GM19468 (cell line): Measurements from ENCODE around the gene DPEP2.

Experiments
- ATAC-seq: cut with Tn5 transposase; IDR thresholded peaks from one replicate; pipeline ENCODE4 v1.9.1; 2021; ENCODE audit warnings: mild to moderate bottlenecking, moderate library complexity, moderate number of reproducible peaks; ENCODE audit not compliant: unreplicated experiment; ENCODE audit errors: extremely low read depth

Gene DPEP2

GRCh38 chr16:67959536-67960329 is 39.6 kb downstream of the DPEP2 start:
- ATAC-seq: no peak

- no peak for ATAC-seq
Measured at GRCh38 chr16:67957622-67958021, 41.7 kb downstream of the DPEP2 start.

- ATAC-seq: no peak
Measured at GRCh38 chr16:67954421-67955196, 44.7 kb downstream of the DPEP2 start.

- no peak for ATAC-seq
Measured at GRCh38 chr16:67953641-67954375, 45.5 kb downstream of the DPEP2 start.

GRCh38 chr16:67951485-67951884 is 47.8 kb downstream of the DPEP2 start:
- ATAC-seq: no peak

GRCh38 chr16:67950335-67950843 is 48.9 kb downstream of the DPEP2 start:
- no peak for ATAC-seq

- no peak for ATAC-seq
Measured at GRCh38 chr16:67949645-67950044, 49.6 kb downstream of the DPEP2 start.

GRCh38 chr16:67948015-67948414 is 51.3 kb downstream of the DPEP2 start:
- ATAC-seq: no peak

GRCh38 chr16:67946966-67947558 is 52.2 kb downstream of the DPEP2 start:
- no peak for ATAC-seq

GRCh38 chr16:67946128-67946569 is 53.1 kb downstream of the DPEP2 start:
- no peak for ATAC-seq

- no peak for ATAC-seq
Measured at GRCh38 chr16:67945392-67945933, 53.8 kb downstream of the DPEP2 start.

- no peak for ATAC-seq
Measured at GRCh38 chr16:67944690-67945391, 54.4 kb downstream of the DPEP2 start.

GRCh38 chr16:67943619-67944504 is 55.4 kb downstream of the DPEP2 start, which contains the start of gene LCAT:
Gene LCAT, minus strand, starts transcription at chr16:67944120. Its CDS starts 19 bp downstream, at chr16:67944101.
- no peak for ATAC-seq

GRCh38 chr16:67943256-67943618 is 56.0 kb downstream of the DPEP2 start:
- ATAC-seq: no peak

GRCh38 chr16:67942510-67943255 is 56.6 kb downstream of the DPEP2 start:
- no peak for ATAC-seq

- no peak for ATAC-seq
Measured at GRCh38 chr16:67942200-67942509, 57.1 kb downstream of the DPEP2 start.

GRCh38 chr16:67941469-67942199 is 57.6 kb downstream of the DPEP2 start:
- ATAC-seq: no peak
